ENCODE measurements around the gene TAOK2.

DNA sequence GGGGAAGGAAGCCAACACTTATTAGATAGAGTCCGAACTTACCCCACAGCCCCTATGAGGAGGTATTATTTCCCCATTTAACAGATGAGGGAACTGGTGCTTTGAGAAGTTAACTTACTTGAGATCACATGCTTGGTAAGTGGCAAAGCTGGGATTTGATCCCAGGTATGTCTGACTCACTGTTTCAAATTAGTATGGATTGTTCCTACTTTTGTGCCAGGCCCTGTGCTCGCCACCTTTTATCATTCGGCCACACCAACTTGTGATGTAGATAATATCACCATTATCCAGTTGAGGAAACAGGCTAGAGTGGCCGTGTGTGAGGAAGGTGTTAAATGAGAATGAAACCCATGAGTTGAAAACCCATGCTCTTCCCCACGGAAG, 11.1 kb downstream of the TAOK2 start:
- TF ChIP-seq CTCF (IDR thresholded peaks at IDR 0.05; ENCODE audit: low read depth, low read length) (no peak), POLR2A (IDR thresholded peaks at IDR 0.05; ENCODE audit: extremely low read depth, insufficient read length) (no peak), MYC (IDR thresholded peaks at IDR 0.05; ENCODE audit: low read depth, low read length) (no peak)

All from NB4 (cell line).